ENCODE data around the gene MARF1.

The MARF1 gene

GRCh38 chr16:15598648-15599190 is 44.2 kb downstream of the MARF1 start:
- Histone ChIP-seq H3K79me2 (ENCODE audit: insufficient read depth, low read length) (no peaks in the 10 kb centered on the region), H3K9me3 (ENCODE audit: insufficient read depth, low read length, severe bottlenecking) (no peaks in the 10 kb centered on the region), H3K9ac (ENCODE audit: low read depth, low read length) (no peak overlapping the region), H2AFZ (ENCODE audit: low read depth, low read length) (no peak overlapping the region), H3K4me2 (ENCODE audit: insufficient read depth, low read length) (no peak overlapping the region), H3K36me3 (ENCODE audit: insufficient read depth, low read length) (peaks cover 84% of the 10 kb centered on the region), H3K27me3 (ENCODE audit: insufficient read depth, low read length, poor library complexity) (no peaks in the 10 kb centered on the region), H3K4me3 (ENCODE audit: low read depth in 1 of 2, low read length in 2 of 2) (no peak overlapping the region), H3K27ac (ENCODE audit: low read length) (no peak overlapping the region), H4K20me1 (ENCODE audit: insufficient read depth, low read length) (no peaks in the 10 kb centered on the region; the same call in 1 of the 2 replicates), H3K4me1 (ENCODE audit: insufficient read depth, low read length) (no peaks in the 10 kb centered on the region)
- ATAC-seq (ENCODE audit: insufficient read depth, low read depth) (no peak), DNase-seq (no peak)
- TF ChIP-seq EZH2 (IDR thresholded peaks at IDR 0.05; ENCODE audit: borderline replicate concordance, low read depth, low read length, severe bottlenecking) (no peak), CTCF (IDR thresholded peaks at IDR 0.05; ENCODE audit: borderline replicate concordance, extremely low read depth, low read length, poor library complexity, severe bottlenecking) (no peak)

- Histone ChIP-seq H3K36me3 (ENCODE audit: insufficient read depth, low read length) (peaks cover 77% of the 10 kb centered on the region), H3K4me3 (ENCODE audit: low read depth in 1 of 2, low read length in 2 of 2) (no peak overlapping the region), H3K9me3 (ENCODE audit: insufficient read depth, low read length, severe bottlenecking) (no peaks in the 10 kb centered on the region), H2AFZ (ENCODE audit: low read depth, low read length) (no peak overlapping the region), H3K79me2 (ENCODE audit: insufficient read depth, low read length) (no peaks in the 10 kb centered on the region), H3K9ac (ENCODE audit: low read depth, low read length) (no peak overlapping the region), H4K20me1 (ENCODE audit: insufficient read depth, low read length) (no peaks in the 10 kb centered on the region; the same call in 1 of the 2 replicates), H3K4me2 (ENCODE audit: insufficient read depth, low read length) (no peak overlapping the region), H3K27ac (ENCODE audit: low read length) (no peak overlapping the region), H3K4me1 (ENCODE audit: insufficient read depth, low read length) (no peaks in the 10 kb centered on the region), H3K27me3 (ENCODE audit: insufficient read depth, low read length, poor library complexity) (no peaks in the 10 kb centered on the region)
- no peak for TF ChIP-seq EZH2 (IDR thresholded peaks at IDR 0.05; ENCODE audit: borderline replicate concordance, low read depth, low read length, severe bottlenecking)
- TF ChIP-seq CTCF (IDR thresholded peaks at IDR 0.05; ENCODE audit: borderline replicate concordance, extremely low read depth, low read length, poor library complexity, severe bottlenecking), result no peak
- ATAC-seq (ENCODE audit: insufficient read depth, low read depth) (no peak), DNase-seq (no peak)
These were observed 44.9 kb downstream of the MARF1 start for GRCh38 chr16:15597822-15598647.

- no peak for TF ChIP-seq EZH2 (IDR thresholded peaks at IDR 0.05; ENCODE audit: borderline replicate concordance, low read depth, low read length, severe bottlenecking)
- DNase-seq (no peak), ATAC-seq (ENCODE audit: insufficient read depth, low read depth) (no peak)
- no peak overlapping the region for H3K27ac ChIP-seq (ENCODE audit: low read length)
- H4K20me1 ChIP-seq (ENCODE audit: insufficient read depth, low read length), result no peaks in the 10 kb centered on the region; the same call in 1 of the 2 replicates
- H3K79me2 ChIP-seq (ENCODE audit: insufficient read depth, low read length), result no peaks in the 10 kb centered on the region
- peaks cover 68% of the 10 kb centered on the region for H3K36me3 ChIP-seq (ENCODE audit: insufficient read depth, low read length)
- no peak overlapping the region for H3K4me3 ChIP-seq (ENCODE audit: low read depth in 1 of 2, low read length in 2 of 2)
- H3K9ac ChIP-seq (ENCODE audit: low read depth, low read length), result no peak overlapping the region
- no peaks in the 10 kb centered on the region for H3K27me3 ChIP-seq (ENCODE audit: insufficient read depth, low read length, poor library complexity)
- H2AFZ ChIP-seq (ENCODE audit: low read depth, low read length), result no peak overlapping the region
- H3K9me3 ChIP-seq (ENCODE audit: insufficient read depth, low read length, severe bottlenecking), result no peaks in the 10 kb centered on the region
- H3K4me1 ChIP-seq (ENCODE audit: insufficient read depth, low read length), result no peaks in the 10 kb centered on the region
- H3K4me2 ChIP-seq (ENCODE audit: insufficient read depth, low read length), result no peak overlapping the region
These were observed 45.8 kb downstream of the MARF1 start for GRCh38 chr16:15597135-15597534.

GRCh38 chr16:15594711-15595320 is 48.1 kb downstream of the MARF1 start:
- no peaks in the 10 kb centered on the region for H3K27me3 ChIP-seq (ENCODE audit: insufficient read depth, low read length, poor library complexity)
- H3K27ac ChIP-seq (ENCODE audit: low read length), result no peak overlapping the region
- no peak overlapping the region for H2AFZ ChIP-seq (ENCODE audit: low read depth, low read length)
- no peaks in the 10 kb centered on the region for H3K9me3 ChIP-seq (ENCODE audit: insufficient read depth, low read length, severe bottlenecking)
- no peak for DNase-seq
- peaks cover 45% of the 10 kb centered on the region for H3K36me3 ChIP-seq (ENCODE audit: insufficient read depth, low read length)
- no peak overlapping the region for H3K4me3 ChIP-seq (ENCODE audit: low read depth in 1 of 2, low read length in 2 of 2)
- no peak overlapping the region for H3K4me2 ChIP-seq (ENCODE audit: insufficient read depth, low read length)
- ATAC-seq (ENCODE audit: insufficient read depth, low read depth), result no peak
- H3K4me1 ChIP-seq (ENCODE audit: insufficient read depth, low read length), result peaks cover 4% of the 10 kb centered on the region; the same call in 1 of the 2 replicates
- H3K79me2 ChIP-seq (ENCODE audit: insufficient read depth, low read length), result no peaks in the 10 kb centered on the region
- H4K20me1 ChIP-seq (ENCODE audit: insufficient read depth, low read length), result no peaks in the 10 kb centered on the region; the same call in 1 of the 2 replicates
- TF ChIP-seq EZH2 (IDR thresholded peaks at IDR 0.05; ENCODE audit: borderline replicate concordance, low read depth, low read length, severe bottlenecking), result no peak
- TF ChIP-seq CTCF (IDR thresholded peaks at IDR 0.05; ENCODE audit: borderline replicate concordance, extremely low read depth, low read length, poor library complexity, severe bottlenecking), result no peak
- no peak overlapping the region for H3K9ac ChIP-seq (ENCODE audit: low read depth, low read length)
